ENCODE results near the gene JAG1. TPM values are rescaled to one million over a fixed set of nuclear protein-coding genes. Genes with fewer than 3 reads are reported as not detected.

JAG1 gene
- total and polyA plus RNA-seq, 2 donors (not counting 3 experiments of a cell fraction or from before 2014, with no cell fraction given) = 19.7 to 37.0 TPM

GRCh38 chr20:10603971-10604864 lies 69.6 kb downstream of the JAG1 start:
- BruUV-seq (replicated peaks) = no TSS peak
- H3K4me2 ChIP-seq (ENCODE audit: insufficient read depth, low read length) = peak overlapping the region; percentile 13
- dilution Hi-C loops (cut with MboI; ENCODE audit: extremely low pct_ligation_motif_present, low sequenced_read_pairs) = no loop called here
- H3K36me3 ChIP-seq (ENCODE audit: control insufficient read depth in 2 of 2, extremely low read depth in 1 of 2, insufficient read depth in 2 of 2, low read length in 2 of 2) = no peaks in the 10 kb centered on the region
- H3K4me3 ChIP-seq (replicated peaks in 1 of 3; ENCODE audit: insufficient read depth in 1 of 3, low read depth in 1 of 3, low read length in 3 of 3) = no peak overlapping the region
- no peak overlapping the region for H3K9ac ChIP-seq (replicated peaks; ENCODE audit: extremely low read depth, insufficient read depth, low read length)
- no peaks in the 10 kb centered on the region for H3K9me3 ChIP-seq (replicated peaks; ENCODE audit: control insufficient read depth, insufficient read depth, low read length)
- DNase-seq (ENCODE audit: low read depth, low spot score) (peak; percentile 89), FAIRE-seq (peak; percentile 85)
- H4K20me1 ChIP-seq (replicated peaks; ENCODE audit: control insufficient read depth, extremely low read depth, insufficient read depth, low read length) = no peaks in the 10 kb centered on the region
- H2AFZ ChIP-seq (ENCODE audit: low read depth, low read length) = no peak overlapping the region
- H3K27me3 ChIP-seq (ENCODE audit: control insufficient read depth in 2 of 2, insufficient read depth in 2 of 2, low read length in 2 of 2) = no peaks in the 10 kb centered on the region
- TF ChIP-seq, protein P1, sequence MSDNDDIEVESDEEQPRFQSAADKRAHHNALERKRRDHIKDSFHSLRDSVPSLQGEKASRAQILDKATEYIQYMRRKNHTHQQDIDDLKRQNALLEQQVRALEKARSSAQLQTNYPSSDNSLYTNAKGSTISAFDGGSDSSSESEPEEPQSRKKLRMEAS (IDR thresholded peaks at IDR 0.05; ENCODE audit: insufficient read depth, insufficient read length) = no peak
- no peak for TF ChIP-seq POLR2A (IDR thresholded peaks at IDR 0.05; ENCODE audit: low read depth, low read length)
- peak; percentile 84 for TF ChIP-seq FOS (IDR thresholded peaks at IDR 0.05; ENCODE audit: borderline replicate concordance, insufficient read depth, low read length)
- TF ChIP-seq POLR2AphosphoS5 (IDR thresholded peaks at IDR 0.05; ENCODE audit: insufficient read depth, low read depth, low read length) = peak; percentile 42
- TF ChIP-seq CTCF (IDR thresholded peaks at IDR 0.05; ENCODE audit: extremely low read depth in 1 of 2, insufficient read depth in 1 of 2, low read depth in 1 of 2, low read length in 2 of 2) = no peak
- no peak for TF ChIP-seq GATA2 (IDR thresholded peaks at IDR 0.05; ENCODE audit: insufficient read depth, insufficient read length, low read depth, low read length)
- TF ChIP-seq MYC (IDR thresholded peaks at IDR 0.05; ENCODE audit: low read depth, low read length) = no peak
- no peak for TF ChIP-seq EZH2 (IDR thresholded peaks at IDR 0.05; ENCODE audit: borderline replicate concordance, low read depth, low read length, severe bottlenecking)
- TF ChIP-seq JUN (IDR thresholded peaks at IDR 0.05; ENCODE audit: borderline replicate concordance, insufficient read depth, insufficient read length, low read depth) = peak; percentile 76
- POLR2A ChIA-PET = no interaction called here
- CTCF ChIA-PET = interaction anchor here (0.8 to 2.4 kb wide), 8 partner anchors 11 to 940 kb away, joined by 3 to 7 read pairs (median 4); no protein-coding TSS in a partner anchor
- intact Hi-C loops (cut with micrococcal nuclease) = loop anchor here (1.0 to 2.0 kb wide), 3 partner anchors 18 to 67 kb away; no protein-coding TSS in a partner anchor
- peak overlapping the region; percentile 41 for H3K27ac ChIP-seq (ENCODE audit: insufficient read depth, low read depth, low read length)
- no peaks in the 10 kb centered on the region for H3K79me2 ChIP-seq (ENCODE audit: control insufficient read depth, insufficient read depth, low read length)
- peaks cover 16% of the 10 kb centered on the region for H3K4me1 ChIP-seq (ENCODE audit: control insufficient read depth, extremely low read depth, insufficient read depth, low read length)
- H3K9me1 ChIP-seq (replicated peaks; ENCODE audit: control insufficient read depth, extremely low read depth, insufficient read depth, low read length) = no peaks in the 10 kb centered on the region

Measured in endothelial cell of umbilical vein (primary cell).